ENCODE results near the gene VANGL2.

Gene VANGL2

DNA sequence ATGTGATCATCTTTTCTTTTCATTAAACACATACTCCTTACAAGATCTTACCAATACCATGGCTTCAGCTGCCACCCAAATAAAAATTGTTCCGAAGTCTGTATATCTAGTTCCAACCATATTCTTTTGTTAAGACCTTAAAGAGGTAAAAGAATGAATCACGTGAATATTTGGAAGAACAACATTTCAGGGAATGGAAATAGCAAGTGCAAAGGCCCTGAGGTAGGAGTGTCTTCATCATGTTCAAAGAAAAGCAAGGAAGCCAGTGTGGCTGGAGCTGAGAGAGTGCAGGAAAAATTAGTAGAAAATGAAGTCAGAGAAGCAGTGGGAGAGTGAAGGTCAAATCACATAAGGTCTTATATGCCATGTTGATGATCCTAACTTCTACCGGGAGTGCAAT, 71.7 kb downstream of the VANGL2 start:
- peaks cover 3% of the 10 kb centered on the region for H3K4me1 ChIP-seq (ENCODE audit: low read depth, poor library complexity, severe bottlenecking)
- H4K20me1 ChIP-seq (ENCODE audit: insufficient read depth) = no peaks in the 10 kb centered on the region
- H3K4me2 ChIP-seq = no peak overlapping the region
- H3K9ac ChIP-seq = no peak overlapping the region
- H3K27me3 ChIP-seq (ENCODE audit: insufficient read depth, low read depth) = no peaks in the 10 kb centered on the region
- no peaks in the 10 kb centered on the region for H3K36me3 ChIP-seq (ENCODE audit: insufficient read depth)
- H3K4me3 ChIP-seq (IDR thresholded peaks at IDR 0.05; ENCODE audit: insufficient read depth, low read depth, low read length) = no peak overlapping the region
- H2AFZ ChIP-seq (ENCODE audit: low read depth) = no peak overlapping the region
- TF ChIP-seq, protein P1, sequence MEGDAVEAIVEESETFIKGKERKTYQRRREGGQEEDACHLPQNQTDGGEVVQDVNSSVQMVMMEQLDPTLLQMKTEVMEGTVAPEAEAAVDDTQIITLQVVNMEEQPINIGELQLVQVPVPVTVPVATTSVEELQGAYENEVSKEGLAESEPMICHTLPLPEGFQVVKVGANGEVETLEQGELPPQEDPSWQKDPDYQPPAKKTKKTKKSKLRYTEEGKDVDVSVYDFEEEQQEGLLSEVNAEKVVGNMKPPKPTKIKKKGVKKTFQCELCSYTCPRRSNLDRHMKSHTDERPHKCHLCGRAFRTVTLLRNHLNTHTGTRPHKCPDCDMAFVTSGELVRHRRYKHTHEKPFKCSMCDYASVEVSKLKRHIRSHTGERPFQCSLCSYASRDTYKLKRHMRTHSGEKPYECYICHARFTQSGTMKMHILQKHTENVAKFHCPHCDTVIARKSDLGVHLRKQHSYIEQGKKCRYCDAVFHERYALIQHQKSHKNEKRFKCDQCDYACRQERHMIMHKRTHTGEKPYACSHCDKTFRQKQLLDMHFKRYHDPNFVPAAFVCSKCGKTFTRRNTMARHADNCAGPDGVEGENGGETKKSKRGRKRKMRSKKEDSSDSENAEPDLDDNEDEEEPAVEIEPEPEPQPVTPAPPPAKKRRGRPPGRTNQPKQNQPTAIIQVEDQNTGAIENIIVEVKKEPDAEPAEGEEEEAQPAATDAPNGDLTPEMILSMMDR (conservative IDR thresholded peaks at IDR 0.05; ENCODE audit: low read depth, low read length) = no peak
- H3K27ac ChIP-seq = no peak overlapping the region
- no peaks in the 10 kb centered on the region for H3K79me2 ChIP-seq (ENCODE audit: insufficient read depth, low read depth)

DNA sequence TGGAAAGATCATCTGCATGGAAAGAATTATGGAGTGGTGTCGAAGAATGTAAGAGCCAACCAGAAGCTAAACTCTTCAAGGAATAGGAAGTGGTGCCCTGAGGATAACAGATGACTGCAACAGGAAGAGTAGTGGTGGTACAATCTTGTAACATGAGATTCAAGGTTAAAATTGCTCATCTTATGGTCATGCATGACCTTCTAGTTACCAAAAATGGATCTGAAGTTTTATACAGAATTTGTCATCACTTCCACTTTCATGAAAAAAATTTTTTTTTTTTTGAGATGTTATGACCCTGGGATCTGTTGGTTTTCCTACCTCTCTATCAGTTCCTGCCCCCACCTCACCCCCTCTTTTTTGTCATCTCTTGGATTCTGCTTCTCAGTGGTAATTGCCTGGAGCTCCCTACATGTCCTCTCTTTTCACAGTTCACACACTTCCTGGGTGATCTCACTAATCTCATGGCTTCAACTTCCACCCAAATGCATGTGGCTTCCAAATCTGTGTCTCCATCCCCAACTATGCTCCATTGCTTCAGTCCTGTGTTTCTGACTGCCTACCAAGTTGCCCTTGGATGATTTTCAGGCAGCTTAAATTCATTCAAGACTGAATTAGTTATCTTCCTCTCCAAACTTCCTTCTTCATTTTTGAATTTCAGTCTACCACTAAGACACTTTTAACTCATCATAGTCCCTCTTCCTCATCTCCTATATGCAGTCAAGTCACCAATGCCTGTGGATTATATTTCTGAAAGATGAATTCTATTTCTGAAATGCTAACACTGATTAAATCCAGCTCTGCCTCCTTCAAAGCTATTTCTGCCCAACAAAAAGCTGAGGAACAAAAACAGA, 74.3 kb downstream of the VANGL2 start:
- Histone ChIP-seq H3K79me2 (ENCODE audit: insufficient read depth, low read depth) (no peaks in the 10 kb centered on the region), H3K4me1 (ENCODE audit: low read depth, poor library complexity, severe bottlenecking) (no peaks in the 10 kb centered on the region), H3K27me3 (ENCODE audit: insufficient read depth, low read depth) (no peaks in the 10 kb centered on the region), H3K27ac (no peak overlapping the region), H4K20me1 (ENCODE audit: insufficient read depth) (no peaks in the 10 kb centered on the region), H3K4me2 (no peak overlapping the region), H3K36me3 (ENCODE audit: insufficient read depth) (no peaks in the 10 kb centered on the region), H3K4me3 (IDR thresholded peaks at IDR 0.05; ENCODE audit: insufficient read depth, low read depth, low read length) (no peak overlapping the region), H3K9ac (no peak overlapping the region), H2AFZ (ENCODE audit: low read depth) (no peak overlapping the region)
- TF ChIP-seq, protein P1 (conservative IDR thresholded peaks at IDR 0.05; ENCODE audit: low read depth, low read length) = no peak

Measured in KMS-11 (cell line).